Keratinocyte (primary cell): Measurements from ENCODE around the gene DRAM2. TPM values are rescaled to one million over a fixed set of nuclear protein-coding genes. Genes with fewer than 3 reads are reported as not detected.

Experiments
- DNase-seq: peaks from one replicate; pipeline ENCODE4 v3.0.0-alpha.2; 2011; ENCODE audit warnings: low read depth, missing footprints, low spot score
- FAIRE-seq: peaks from 2 replicates; lab custom pipeline; 2011; peaks lifted over from hg19 to GRCh38; lab: Jason Lieb, UNC
- H2AFZ ChIP-seq: 2 replicates; pipeline ENCODE4 v1.6.0; 2012; ENCODE audit warnings: low read length, control low read depth, inconsistent platforms; ENCODE audit not compliant: control insufficient read depth
- H3K27ac ChIP-seq: 2 replicates; pipeline ENCODE4 v1.5.1; 2011; ENCODE audit warnings: low read length; ENCODE audit not compliant: control insufficient read depth, insufficient read depth
- H3K27me3 ChIP-seq: 3 replicates; pipeline ENCODE4 v1.6.0; 2011; ENCODE audit warnings: low read length; ENCODE audit not compliant: control insufficient read depth, insufficient read depth; ENCODE audit errors: extremely low read depth
- H3K36me3 ChIP-seq, 2 experiments: 2 replicates in 1 of 2; 3 replicates in 1 of 2; pipeline ENCODE4 v1.5.1; 2011; ENCODE audit warnings: low read length in 2 of 2, mild to moderate bottlenecking in 1 of 2; ENCODE audit not compliant: control insufficient read depth in 2 of 2, insufficient read depth in 2 of 2; ENCODE audit errors: extremely low read depth in 1 of 2
- H3K4me1 ChIP-seq: 3 replicates; pipeline ENCODE4 v1.5.1; 2011; ENCODE audit warnings: low read length; ENCODE audit not compliant: control insufficient read depth, insufficient read depth; ENCODE audit errors: extremely low read depth
- H3K4me2 ChIP-seq: 3 replicates; pipeline ENCODE4 v1.6.0; 2011; ENCODE audit warnings: low read depth, low read length; ENCODE audit not compliant: control insufficient read depth, insufficient read depth; ENCODE audit errors: extremely low read depth
- H3K4me3 ChIP-seq, 3 experiments: fragments of 200-600 bp in 1 of 3; sonication (generic) in 1 of 3; 2 replicates in 2 of 3; 3 replicates in 1 of 3; pipeline ENCODE4 v1.5.1; 2011 to 2016; ENCODE audit warnings: low read length in 3 of 3, mild to moderate bottlenecking in 3 of 3, control low read depth in 2 of 3, inconsistent platforms in 1 of 3, low read depth in 1 of 3, mixed read lengths in 1 of 3, mixed run types in 1 of 3, moderate library complexity in 1 of 3; ENCODE audit not compliant: control insufficient read depth in 2 of 3, insufficient read depth in 2 of 3; ENCODE audit errors: extremely low read depth in 1 of 3
- H3K79me2 ChIP-seq: 2 replicates; pipeline ENCODE4 v1.6.0; 2012; ENCODE audit warnings: low read length; ENCODE audit not compliant: control insufficient read depth, insufficient read depth
- H3K9ac ChIP-seq: 3 replicates; pipeline ENCODE4 v1.6.0; 2011; ENCODE audit warnings: low read length; ENCODE audit not compliant: control insufficient read depth, insufficient read depth; ENCODE audit errors: extremely low read depth
- H3K9me1 ChIP-seq: 3 replicates; pipeline ENCODE4 v1.6.0; 2011; ENCODE audit warnings: low read length; ENCODE audit not compliant: control insufficient read depth, insufficient read depth; ENCODE audit errors: extremely low read depth
- H3K9me3 ChIP-seq: 2 replicates; pipeline ENCODE4 v1.5.1; 2012; ENCODE audit warnings: low read depth, low read length; ENCODE audit not compliant: control insufficient read depth
- H4K20me1 ChIP-seq: 3 replicates; pipeline ENCODE4 v1.6.0; 2011; ENCODE audit warnings: low read length; ENCODE audit not compliant: control insufficient read depth, insufficient read depth; ENCODE audit errors: extremely low read depth
- EZH2 ChIP-seq: IDR thresholded peaks from one replicate; pipeline ENCODE4 v1.6.1; 2012; ENCODE audit warnings: inconsistent platforms, mild to moderate bottlenecking, low read length, moderate library complexity
- dilution Hi-C: fragments of 300-500 bp; cut with MboI; formaldehyde crosslinking; loops from one replicate; pipeline ENCODE4 v1.7.0; 2020; ENCODE audit warnings: low sequenced_read_pairs; ENCODE audit not compliant: extremely low pct_ligation_motif_present
- polyA plus RNA-seq, 5 experiments: library from polyadenylated mRNA; depleted of rRNA in 3 of 5; stranded (reverse) in 3 of 5; stranded (forward) in 1 of 5; unstranded in 1 of 5; fragments of >200 nt; gene quantifications; 1 replicate in 1 of 5; 2 replicates in 3 of 5; 3 replicates in 1 of 5; pipeline versions ENCODE4 v1.2.1 to v1.2.3, GENCODE V29; 2011 to 2012; ENCODE audit warnings: missing spikeins in 2 of 5, low read depth in 1 of 5, low replicate concordance in 1 of 5
- TF ChIP-seq, protein P1 (sequence below), 3 experiments: IDR thresholded peaks in 1 of 3; conservative IDR thresholded peaks in 1 of 3; optimal IDR thresholded peaks in 1 of 3; 2 replicates in 2 of 3; 3 replicates in 1 of 3; pipeline versions ENCODE3 to v1.5.1; 2011; ENCODE audit warnings: low read length in 3 of 3, mild to moderate bottlenecking in 3 of 3, moderate library complexity in 2 of 3, control low read depth in 1 of 3, inconsistent platforms in 1 of 3; ENCODE audit not compliant: insufficient read depth in 2 of 3; ENCODE audit errors: extremely low read depth in 1 of 3

Gene DRAM2
- polyA plus RNA-seq, 1 donor (not counting 4 experiments of a cell fraction or from before 2014, with no cell fraction given): 118 TPM

DNA sequence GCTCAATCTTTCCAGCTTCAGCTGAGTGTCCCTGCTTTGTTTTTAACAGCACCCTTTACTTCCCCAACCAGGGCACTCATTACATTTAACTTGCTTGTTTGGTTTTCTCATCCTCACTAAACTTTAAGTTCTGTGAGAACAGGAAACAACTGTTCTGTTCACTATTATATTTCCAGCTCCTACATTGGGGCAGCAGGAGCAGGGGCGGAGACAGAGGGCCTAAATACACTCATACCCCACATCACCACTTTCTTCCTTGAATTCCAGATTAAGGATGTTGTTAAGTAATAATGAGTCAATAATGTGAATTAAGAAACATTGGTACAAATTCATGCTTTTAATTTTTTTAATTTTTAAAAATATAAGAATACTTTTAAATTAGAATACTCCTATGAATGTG is 6.0 kb downstream of the DRAM2 start:
- Histone ChIP-seq H3K4me2 (no peak overlapping the region), H3K9me3 (no peaks in the 10 kb centered on the region), H3K27ac (no peak overlapping the region), H3K4me3 (no peak overlapping the region), H3K9me1 (no peaks in the 10 kb centered on the region), H2AFZ (no peak overlapping the region), H3K27me3 (no peaks in the 10 kb centered on the region), H4K20me1 (no peaks in the 10 kb centered on the region), H3K9ac (no peak overlapping the region), H3K36me3 (peaks cover 1 to 9% of the 10 kb centered on the region in 2 experiments), H3K79me2 (peaks cover 7% of the 10 kb centered on the region), H3K4me1 (peaks cover 2% of the 10 kb centered on the region)
- DNase-seq (no peak), FAIRE-seq (no peak)
- dilution Hi-C loops: no loop called here
- no peak for TF ChIP-seq EZH2
- TF ChIP-seq, protein P1, sequence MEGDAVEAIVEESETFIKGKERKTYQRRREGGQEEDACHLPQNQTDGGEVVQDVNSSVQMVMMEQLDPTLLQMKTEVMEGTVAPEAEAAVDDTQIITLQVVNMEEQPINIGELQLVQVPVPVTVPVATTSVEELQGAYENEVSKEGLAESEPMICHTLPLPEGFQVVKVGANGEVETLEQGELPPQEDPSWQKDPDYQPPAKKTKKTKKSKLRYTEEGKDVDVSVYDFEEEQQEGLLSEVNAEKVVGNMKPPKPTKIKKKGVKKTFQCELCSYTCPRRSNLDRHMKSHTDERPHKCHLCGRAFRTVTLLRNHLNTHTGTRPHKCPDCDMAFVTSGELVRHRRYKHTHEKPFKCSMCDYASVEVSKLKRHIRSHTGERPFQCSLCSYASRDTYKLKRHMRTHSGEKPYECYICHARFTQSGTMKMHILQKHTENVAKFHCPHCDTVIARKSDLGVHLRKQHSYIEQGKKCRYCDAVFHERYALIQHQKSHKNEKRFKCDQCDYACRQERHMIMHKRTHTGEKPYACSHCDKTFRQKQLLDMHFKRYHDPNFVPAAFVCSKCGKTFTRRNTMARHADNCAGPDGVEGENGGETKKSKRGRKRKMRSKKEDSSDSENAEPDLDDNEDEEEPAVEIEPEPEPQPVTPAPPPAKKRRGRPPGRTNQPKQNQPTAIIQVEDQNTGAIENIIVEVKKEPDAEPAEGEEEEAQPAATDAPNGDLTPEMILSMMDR (optimal IDR thresholded peaks at IDR 0.05 in 1 of 3, IDR thresholded peaks at IDR 0.05 in 1 of 3, conservative IDR thresholded peaks at IDR 0.05 in 1 of 3; ENCODE audit: extremely low read depth in 1 of 3, insufficient read depth in 2 of 3, low read length in 3 of 3): no peak

DNA sequence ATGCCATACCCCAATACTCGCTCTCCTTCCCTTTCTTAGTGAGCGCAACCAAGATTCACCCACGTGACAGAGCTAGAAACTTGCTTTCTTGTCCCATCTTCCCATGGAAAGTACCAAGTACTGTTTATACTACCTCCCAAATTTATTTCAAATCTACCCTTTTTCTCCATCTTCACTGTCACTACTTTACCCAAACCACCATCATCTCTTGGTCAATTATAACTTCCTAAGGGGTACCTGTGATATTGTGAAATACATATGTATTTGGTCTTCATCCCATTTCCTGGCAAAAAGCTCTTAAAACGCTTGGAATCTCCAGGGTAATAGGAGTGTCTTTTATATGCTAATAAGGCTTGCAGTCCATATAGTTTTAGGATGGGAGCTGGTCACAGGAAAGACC is 8.2 kb downstream of the DRAM2 start:
- Histone ChIP-seq H3K4me1 (no peaks in the 10 kb centered on the region), H3K4me3 (no peak overlapping the region), H3K9ac (no peak overlapping the region), H3K9me3 (no peaks in the 10 kb centered on the region), H3K79me2 (no peaks in the 10 kb centered on the region), H2AFZ (no peak overlapping the region), H4K20me1 (no peaks in the 10 kb centered on the region), H3K36me3 (peaks cover 1 to 11% of the 10 kb centered on the region in 2 experiments), H3K27me3 (no peaks in the 10 kb centered on the region), H3K9me1 (no peaks in the 10 kb centered on the region), H3K4me2 (no peak overlapping the region), H3K27ac (no peak overlapping the region)
- no peak for TF ChIP-seq EZH2
- TF ChIP-seq, protein P1 (optimal IDR thresholded peaks at IDR 0.05 in 1 of 3, IDR thresholded peaks at IDR 0.05 in 1 of 3, conservative IDR thresholded peaks at IDR 0.05 in 1 of 3; ENCODE audit: extremely low read depth in 1 of 3, insufficient read depth in 2 of 3, low read length in 3 of 3): no peak
- dilution Hi-C loops: no loop called here
- no peak for FAIRE-seq
- DNase-seq: no peak
